Thyroid gland (tissue), 4 donors: ENCODE data around the gene ARHGEF38. TPM values are rescaled to one million over a fixed set of nuclear protein-coding genes. Genes with fewer than 3 reads are reported as not detected.
A peak's percentile ranks its signal among the peaks of the same experiment; 100 is the strongest.

Experiments used
- DNase-seq, 2 donors: peaks; one replicate each; pipeline ENCODE4 v3.0.0-alpha.2; 2019
- H3K27ac ChIP-seq, 3 donors: fragments of 200-600 bp; sonication (generic); 1 replicate in 2 of 3; 2 replicates in 1 of 3; pipeline ENCODE4 v1.5.1; 2016 to 2019; ENCODE audit warnings: mild to moderate bottlenecking in 1 of 3, moderate library complexity in 1 of 3
- H3K27me3 ChIP-seq: fragments of 200-600 bp; sonication (generic); one replicate; pipeline ENCODE4 v1.5.1; 2019
- H3K36me3 ChIP-seq, 2 donors: fragments of 200-600 bp; sonication (generic); one replicate each; pipeline ENCODE4 v1.5.1; 2016 to 2019
- H3K4me1 ChIP-seq, 2 donors: fragments of 200-600 bp; sonication (generic); one replicate each; pipeline ENCODE4 v1.5.1; 2017 to 2019
- H3K4me3 ChIP-seq, 3 donors: fragments of 200-600 bp; sonication (generic); replicated peaks in 1 of 3; 1 replicate in 2 of 3; 2 replicates in 1 of 3; pipeline ENCODE4 v1.5.1; 2016; ENCODE audit warnings: mild to moderate bottlenecking in 1 of 3
- H3K9me3 ChIP-seq: fragments of 200-600 bp; sonication (generic); one replicate; pipeline ENCODE4 v1.5.1; 2017
- CTCF ChIP-seq, 6 experiments: fragments of 200-600 bp in 3 of 6; fragments of 450-650 bp in 3 of 6; sonication (generic) in 3 of 6; IDR thresholded peaks; one replicate each; pipeline ENCODE4 v1.5.1; 2016 to 2019; ENCODE audit warnings: antibody characterized with exemption in 6 of 6, mild to moderate bottlenecking in 2 of 6, inconsistent platforms in 1 of 6, moderate library complexity in 1 of 6
- POLR2A ChIP-seq, 2 donors: fragments of 450-650 bp; IDR thresholded peaks; one replicate each; pipeline ENCODE4 v1.6.1; 2017; ENCODE audit warnings: antibody characterized with exemption in 2 of 2, mild to moderate bottlenecking in 2 of 2, moderate library complexity in 1 of 2
- whole genome bisulfite sequencing, 2 donors: methylation state at CpG; one replicate each; pipeline ENCODE4 v1.1.5; 2017; 5-methylcytosine and 5-hydroxymethylcytosine counted together
- intact Hi-C: fragments of 100-400 bp; cut with DNase I; formaldehyde crosslinking; loops from one replicate; pipeline ENCODE4 v1.15.1; 2023
- total RNA-seq, 4 donors: library from RNA; depleted of rRNA; stranded (reverse); fragments of >200 nt; gene quantifications; one replicate each; pipeline ENCODE4 v1.2.3, GENCODE V29; 2016

ARHGEF38 gene
- total RNA-seq, 4 donors from 2014 or later, result 2.5 to 10.1 (median 4.5) TPM

GRCh38 chr4:105698607-105699006, 146.2 kb downstream of the ARHGEF38 start:
- Histone ChIP-seq H3K4me1 (no peaks in the 10 kb centered on the region), H3K27ac (no peak overlapping the region), H3K27me3 (no peaks in the 10 kb centered on the region), H3K36me3 (peaks cover 6 to 18% of the 10 kb centered on the region in 2 donors), H3K9me3 (no peaks in the 10 kb centered on the region), H3K4me3 (no peak overlapping the region)
- TF ChIP-seq POLR2A (IDR thresholded peaks at IDR 0.05), result no peak
- TF ChIP-seq CTCF (IDR thresholded peaks at IDR 0.05), result no peak
- intact Hi-C loops, result no loop called here
- no peak for DNase-seq
- 94% methylated on average over 2 of the region's 2 CpGs for WGBS, 2 donors

- Histone ChIP-seq H3K4me1 (peaks cover 17 to 21% of the 10 kb centered on the region in 2 donors), H3K9me3 (no peaks in the 10 kb centered on the region), H3K36me3 (no peaks in the 10 kb centered on the region), H3K27me3 (no peaks in the 10 kb centered on the region), H3K27ac (peak overlapping the region in 2 of 3 donors; percentile 76 to 78), H3K4me3 (peak overlapping the region; percentile 68 to 89 (median 87))
- 26 to 29% methylated on average over 7 of the region's 7 CpGs for WGBS, 2 donors
- TF ChIP-seq POLR2A (IDR thresholded peaks at IDR 0.05) (no peak), CTCF (IDR thresholded peaks at IDR 0.05) (no peak)
- intact Hi-C loops, result no loop called here
- no peak for DNase-seq
These were observed 155.4 kb downstream of the ARHGEF38 start for GRCh38 chr4:105707782-105708180.

GRCh38 chr4:105708181-105709080, 156.0 kb downstream of the ARHGEF38 start, which contains the start of the genes GSTCD and INTS12:
GSTCD (plus strand) TSS chr4:105708784; CDS start chr4:105717614, 8,830 bp downstream.
INTS12 (minus strand) TSS chr4:105708689; CDS start chr4:105700005, 8,684 bp downstream.
- H3K36me3 ChIP-seq, result no peaks in the 10 kb centered on the region
- DNase-seq, result peak; percentile 92
- H3K4me3 ChIP-seq, result peak within 1 kb of the TSS; percentile 68 to 89 (median 87)
- no peaks in the 10 kb centered on the region for H3K27me3 ChIP-seq
- H3K9me3 ChIP-seq, result no peaks in the 10 kb centered on the region
- peaks cover 17 to 21% of the 10 kb centered on the region in 2 donors for H3K4me1 ChIP-seq
- peak within 1 kb of the TSS in 2 of 3 donors; percentile 76 to 78 for H3K27ac ChIP-seq
- 0 to 1% methylated on average over 49 to 60 of the region's 63 CpGs for WGBS, 2 donors
- intact Hi-C loops, result no loop called here
- TF ChIP-seq CTCF (IDR thresholded peaks at IDR 0.05) (peak in 1 of 6 experiments; percentile 5), POLR2A (IDR thresholded peaks at IDR 0.05) (peak in 1 of 2 donors; percentile 75)

GRCh38 chr4:105709081-105709450, 156.6 kb downstream of the ARHGEF38 start:
- Histone ChIP-seq H3K4me1 (peaks cover 17 to 21% of the 10 kb centered on the region in 2 donors), H3K27ac (peak overlapping the region in 2 of 3 donors; percentile 76 to 78), H3K36me3 (no peaks in the 10 kb centered on the region), H3K4me3 (peak overlapping the region; percentile 68 to 89 (median 87)), H3K27me3 (no peaks in the 10 kb centered on the region), H3K9me3 (no peaks in the 10 kb centered on the region)
- TF ChIP-seq POLR2A (IDR thresholded peaks at IDR 0.05) (no peak), CTCF (IDR thresholded peaks at IDR 0.05) (no peak)
- WGBS, 2 donors, result 0 to 1% methylated on average over 10 to 11 of the region's 11 CpGs
- no peak for DNase-seq
- intact Hi-C loops, result no loop called here
